HepG2 (cell line): ENCODE data around the gene CTSD. TPM values are rescaled to one million over a fixed set of nuclear protein-coding genes. Genes with fewer than 3 reads are reported as not detected.

Experiments
- ATAC-seq: fragments of 200-7000 bp; cut with Tn5 transposase; 3 replicates; pipeline ENCODE4 v1.9.1; 2020; ENCODE audit warnings: mild to moderate bottlenecking, moderate library complexity
- BruUV-seq: library from RNA; stranded (reverse); fragments of 400-500 nt; replicated peaks from 2 replicates; lab custom pipeline; 2021; lab: Mats Ljungman, UMichigan
- CTCF ChIA-PET: fragments of 300-600 bp; formaldehyde crosslinking; extraction: SDS; loops from one replicate; lab custom pipeline; 2021; ENCODE audit warnings: low total read pairs, inconsistent platforms, low intra/inter-chr PET ratio; lab: Yijun Ruan, JAX
- POLR2A ChIA-PET: fragments of 350-600 bp; sonication (Branson Sonifier 250); formaldehyde crosslinking; loops from one replicate; lab custom pipeline; 2020; ENCODE audit warnings: antibody characterized with exemption, inconsistent platforms; lab: Yijun Ruan, JAX
- DNase-seq: peaks from one replicate; pipeline ENCODE4 v3.0.0-alpha.2; 2015; ENCODE audit warnings: low spot score
- FAIRE-seq: peaks from 3 replicates; lab custom pipeline; 2011; peaks lifted over from hg19 to GRCh38; lab: Jason Lieb, UNC
- H2AFZ ChIP-seq: one replicate; pipeline ENCODE4 v1.6.1; 2011; ENCODE audit warnings: low read length, inconsistent platforms
- H3K27ac ChIP-seq: fragments of 300-600 bp; 3 replicates; pipeline ENCODE4 v1.8.0; 2011; ENCODE audit warnings: mixed run types, mild to moderate bottlenecking, mixed read lengths, low read length, inconsistent platforms; ENCODE audit not compliant: insufficient read depth; ENCODE audit errors: extremely low read length
- H3K27me3 ChIP-seq, 2 experiments: fragments of 200-600 bp in 1 of 2; 2 replicates in 1 of 2; 3 replicates in 1 of 2; pipeline versions ENCODE4 v1.6.0 to v1.8.0; 2011; ENCODE audit warnings: low read length in 2 of 2, mild to moderate bottlenecking in 2 of 2, moderate library complexity in 2 of 2, inconsistent platforms in 1 of 2; ENCODE audit not compliant: insufficient read depth in 2 of 2, control insufficient read depth in 1 of 2
- H3K36me3 ChIP-seq, 2 experiments: fragments of 200-600 bp in 1 of 2; replicated peaks in 1 of 2; 2 replicates in 1 of 2; 3 replicates in 1 of 2; pipeline versions ENCODE4 v1.5.1 to v1.8.0; 2011; ENCODE audit warnings: low read length in 2 of 2, inconsistent platforms in 1 of 2; ENCODE audit not compliant: insufficient read depth in 2 of 2, control insufficient read depth in 1 of 2
- H3K4me1 ChIP-seq: 2 replicates; pipeline ENCODE4 v1.5.1; 2012; ENCODE audit warnings: low read length, inconsistent platforms; ENCODE audit not compliant: insufficient read depth
- H3K4me2 ChIP-seq: 2 replicates; pipeline ENCODE4 v1.6.0; 2011; ENCODE audit warnings: low read depth, low read length, inconsistent platforms
- H3K4me3 ChIP-seq, 3 experiments: fragments of 200-600 bp in 1 of 3; sonication (generic), shearing (Covaris generic) in 1 of 3; replicated peaks in 1 of 3; 2 replicates each; pipeline ENCODE4 v1.5.1; 2011 to 2016; ENCODE audit warnings: low read length in 3 of 3, inconsistent platforms in 2 of 3, low read depth in 2 of 3, mild to moderate bottlenecking in 2 of 3, control low read depth in 1 of 3, mixed read lengths in 1 of 3; ENCODE audit not compliant: insufficient read depth in 1 of 3
- H3K79me2 ChIP-seq: one replicate; pipeline ENCODE4 v1.6.1; 2011; ENCODE audit warnings: low read length, inconsistent platforms; ENCODE audit not compliant: insufficient read depth
- H3K9ac ChIP-seq: 2 replicates; pipeline ENCODE4 v1.6.0; 2011; ENCODE audit warnings: mild to moderate bottlenecking, low read depth, low read length, inconsistent platforms; ENCODE audit not compliant: insufficient read depth
- H3K9me3 ChIP-seq: 2 replicates; pipeline ENCODE4 v1.5.1; 2012; ENCODE audit warnings: mild to moderate bottlenecking, low read length
- H4K20me1 ChIP-seq: 2 replicates; pipeline ENCODE4 v1.6.0; 2011; ENCODE audit warnings: inconsistent platforms, mild to moderate bottlenecking, low read length, moderate library complexity; ENCODE audit not compliant: insufficient read depth
- CHD4 ChIP-seq: fragments of 200-600 bp; sonication (generic); IDR thresholded peaks from 2 replicates; pipeline ENCODE4 v1.7.0; 2017; ENCODE audit warnings: mild to moderate bottlenecking, low read length, borderline replicate concordance
- EZH2 ChIP-seq: conservative IDR thresholded peaks from 2 replicates; pipeline ENCODE4 v1.6.1; 2012; ENCODE audit warnings: mild to moderate bottlenecking, low read depth, low read length, moderate library complexity
- FOSL2 ChIP-seq: sonication (generic); formaldehyde crosslinking; IDR thresholded peaks from 2 replicates; pipeline ENCODE4 v1.4.0; 2020; ENCODE audit warnings: missing genetic modification reagents
- MAFF ChIP-seq: IDR thresholded peaks from 2 replicates; pipeline ENCODE4 v1.6.1; 2011; ENCODE audit warnings: low read depth, low read length, improper control_type of control experiment
- MAFK ChIP-seq, 2 experiments: IDR thresholded peaks in 1 of 2; conservative IDR thresholded peaks in 1 of 2; 2 replicates each; pipeline ENCODE4 v1.6.1; 2011; ENCODE audit warnings: improper control_type of control experiment in 2 of 2, low read length in 2 of 2
- ZNF546 ChIP-seq: sonication (generic); formaldehyde crosslinking; conservative IDR thresholded peaks from 2 replicates; pipeline ENCODE4 v1.8.1; 2023; ENCODE audit warnings: mild to moderate bottlenecking, missing genetic modification reagents
- ZNF629 ChIP-seq: sonication (generic); formaldehyde crosslinking; conservative IDR thresholded peaks from 2 replicates; pipeline ENCODE4 v1.5.0; 2020; ENCODE audit warnings: missing genetic modification reagents
- WGBS: methylation state at CpG from one replicate; pipeline ENCODE4 v1.1.6; 2017; ENCODE audit warnings: low lambda C conversion rate; 5-methylcytosine and 5-hydroxymethylcytosine counted together
- in situ Hi-C: cut with HindIII; loops from 2 replicates; pipeline ENCODE4 v1.10.0; 2017; ENCODE audit warnings: low pct_unique_long_range_greater_than_20kb; ENCODE audit not compliant: extremely low pct_ligation_motif_present
- intact Hi-C: fragments of 100-400 bp; cut with micrococcal nuclease; formaldehyde crosslinking; loops from one replicate; pipeline ENCODE4 v1.10.0; 2022; ENCODE audit not compliant: unreplicated experiment
- polyA plus RNA-seq, 8 experiments: library from polyadenylated mRNA; depleted of rRNA in 3 of 8; stranded (reverse) in 7 of 8; unstranded in 1 of 8; fragments of >200 nt; fragmentation: Illumina TruSeq in 4 of 8; extraction: Trizol in 4 of 8; gene quantifications; 2 replicates each; pipeline versions ENCODE4 v1.2.1 to v1.2.3, GENCODE V29; 2011 to 2016; ENCODE audit warnings: low read depth in 4 of 8, missing spikeins in 1 of 8, mixed read lengths in 1 of 8; ENCODE audit not compliant: insufficient read depth in 1 of 8
- total RNA-seq, 5 experiments: library from RNA; depleted of rRNA; stranded (reverse); fragments of >200 nt; fragmentation: Illumina TruSeq; extraction: Trizol; gene quantifications; 2 replicates each; pipeline ENCODE4 v1.2.3, GENCODE V29; 2016; ENCODE audit warnings: low read depth in 1 of 5

The CTSD gene
- total and polyA plus RNA-seq, 2 of the 13 experiments (the other 11 are each of a cell fraction or from before 2014, with no cell fraction given) = 143 to 230 TPM

- ChIA-PET CTCF (no interaction called here), POLR2A (interaction anchor here (0.8 kb wide), 1 partner anchor 21 kb away, joined by 3 read pairs; no protein-coding TSS in a partner anchor)
- in situ Hi-C loops = no loop called here
- DNase-seq (no peak), FAIRE-seq (no peak), ATAC-seq (no peak)
- no TSS peak for BruUV-seq
- Histone ChIP-seq H3K27me3 (peaks cover 15 to 69% of the 10 kb centered on the region in 2 experiments), H3K27ac (no peak overlapping the region), H4K20me1 (no peaks in the 10 kb centered on the region), H3K36me3 (no peaks in the 10 kb centered on the region), H3K9me3 (no peaks in the 10 kb centered on the region), H3K79me2 (no peaks in the 10 kb centered on the region), H3K4me2 (peak overlapping the region; percentile 66), H3K9ac (0 out of 2 replicates have a peak overlapping the region, but pooled peaks have one; percentile 17), H3K4me3 (peak overlapping the region in 1 of 3 experiments; percentile 32; a peak in 1 of 6 replicates), H2AFZ (no peak overlapping the region), H3K4me1 (peaks cover 27% of the 10 kb centered on the region)
- WGBS = 27% methylated on average over 15 of the region's 20 CpGs
- TF ChIP-seq CHD4 (no peak), ZNF629 (peak; percentile 86)
- intact Hi-C loops = no loop called here
These were observed 19.4 kb upstream of the CTSD start for GRCh38 chr11:1782831-1783724.

- Histone ChIP-seq H3K27me3 (peaks cover 15 to 69% of the 10 kb centered on the region in 2 experiments), H3K4me2 (no peak overlapping the region), H2AFZ (no peak overlapping the region), H3K27ac (no peak overlapping the region), H3K4me3 (no peak overlapping the region), H3K9ac (no peak overlapping the region), H3K79me2 (no peaks in the 10 kb centered on the region), H3K9me3 (no peaks in the 10 kb centered on the region), H3K4me1 (peaks cover 27% of the 10 kb centered on the region), H3K36me3 (no peaks in the 10 kb centered on the region), H4K20me1 (no peaks in the 10 kb centered on the region)
- ChIA-PET CTCF (no interaction called here), POLR2A (no interaction called here)
- in situ Hi-C loops = no loop called here
- TF ChIP-seq EZH2 = no peak
- TF ChIP-seq MAFF = peak; percentile 84
- peak; percentile 89 to 92 for TF ChIP-seq MAFK (conservative IDR thresholded peaks at IDR 0.05 in 1 of 2, IDR thresholded peaks at IDR 0.05 in 1 of 2; ENCODE audit: low read length in 2 of 2)
- no peak for TF ChIP-seq ZNF546 (CRISPR knock-in tag)
- no peak for TF ChIP-seq FOSL2 (CRISPR knock-in tag)
- intact Hi-C loops = no loop called here
- FAIRE-seq (no peak), DNase-seq (no peak), ATAC-seq (no peak)
- BruUV-seq = no TSS peak
- WGBS = 57% methylated on average over 5 of the region's 13 CpGs
These were observed 18.4 kb upstream of the CTSD start for GRCh38 chr11:1782031-1782590.
